Neural cell (in vitro differentiated cells): ENCODE measurements around the gene UBASH3B. TPM values are rescaled to one million over a fixed set of nuclear protein-coding genes. Genes with fewer than 3 reads are reported as not detected.

Experiments used
- H2AFZ ChIP-seq: fragments of 200-600, 300-800 bp; sonication (generic), shearing (Covaris generic); 2 replicates; pipeline ENCODE4 v1.6.0; 2014; ENCODE audit warnings: low read depth, mild to moderate bottlenecking, antibody characterized with exemption, low read length, moderate library complexity
- H3F3A ChIP-seq: fragments of 200-600 bp; shearing (Covaris generic); 2 replicates; pipeline ENCODE4 v1.6.1; 2016; ENCODE audit warnings: mild to moderate bottlenecking, moderate library complexity, mixed read lengths, antibody characterized with exemption, low read length; ENCODE audit not compliant: insufficient read depth, poor library complexity, severe bottlenecking
- H3K27ac ChIP-seq: fragments of 200-600, 300-800 bp; sonication (generic), shearing (Covaris generic); 2 replicates; pipeline ENCODE4 v1.5.1; 2014; ENCODE audit warnings: mild to moderate bottlenecking, low read length, moderate library complexity
- H3K27me3 ChIP-seq: fragments of 300-800, 200-600 bp; sonication (generic), shearing (Covaris generic); 2 replicates; pipeline ENCODE4 v1.6.0; 2014; ENCODE audit warnings: mild to moderate bottlenecking, low read depth, low read length, moderate library complexity; ENCODE audit not compliant: insufficient read depth
- H3K36me3 ChIP-seq: fragments of 300-800, 200-600 bp; sonication (generic), shearing (Covaris generic); 2 replicates; pipeline ENCODE4 v1.5.1; 2014; ENCODE audit warnings: mild to moderate bottlenecking, antibody characterized with exemption, low read length, moderate library complexity; ENCODE audit not compliant: insufficient read depth
- H3K4me2 ChIP-seq: fragments of 300-800, 200-600 bp; sonication (generic), shearing (Covaris generic); 2 replicates; pipeline ENCODE4 v1.6.0; 2014; ENCODE audit warnings: mild to moderate bottlenecking, low read length
- H3K4me3 ChIP-seq: fragments of 300-800, 200-600 bp; sonication (generic), shearing (Covaris generic); 2 replicates; pipeline ENCODE4 v1.5.1; 2014; ENCODE audit warnings: mild to moderate bottlenecking, low read length, moderate library complexity
- H3K79me2 ChIP-seq: fragments of 200-600 bp; shearing (Covaris generic); replicated peaks from 2 replicates; pipeline ENCODE4 v1.6.0; 2014; ENCODE audit warnings: mild to moderate bottlenecking, low read length, moderate library complexity; ENCODE audit not compliant: insufficient read depth
- H3K9ac ChIP-seq: fragments of 300-800, 200-600 bp; sonication (generic), shearing (Covaris generic); 2 replicates; pipeline ENCODE4 v1.6.1; 2016; ENCODE audit warnings: mild to moderate bottlenecking, low read length, mixed read lengths
- H3K9me2 ChIP-seq: fragments of 200-600 bp; shearing (Covaris generic); 2 replicates; pipeline ENCODE4 v1.6.1; 2016; ENCODE audit warnings: mild to moderate bottlenecking, low read length, mixed read lengths; ENCODE audit not compliant: insufficient read depth
- H3K9me3 ChIP-seq: fragments of 200-600, 300-800 bp; sonication (generic), shearing (Covaris generic); 2 replicates; pipeline ENCODE4 v1.6.1; 2016; ENCODE audit warnings: mild to moderate bottlenecking, mixed run types, low read length, moderate library complexity, mixed read lengths
- H4K20me1 ChIP-seq: fragments of 200-600 bp; shearing (Covaris generic); 2 replicates; pipeline ENCODE4 v1.6.1; 2016; ENCODE audit warnings: mild to moderate bottlenecking, mixed run types; ENCODE audit not compliant: insufficient read depth
- EP300 ChIP-seq: fragments of 450-650 bp; conservative IDR thresholded peaks from 2 replicates; pipeline ENCODE4 v1.6.1; 2014; ENCODE audit warnings: antibody characterized with exemption, mild to moderate bottlenecking, moderate library complexity; ENCODE audit not compliant: poor library complexity, severe bottlenecking
- EZH2 ChIP-seq: fragments of 200-600, 300-800 bp; shearing (Covaris generic), sonication (generic); IDR thresholded peaks from 2 replicates; pipeline ENCODE4 v1.6.1; 2014; ENCODE audit warnings: antibody characterized with exemption, low read length, borderline replicate concordance, mild to moderate bottlenecking; ENCODE audit not compliant: insufficient read depth, poor library complexity, severe bottlenecking
- MXI1 ChIP-seq: fragments of 450-650 bp; conservative IDR thresholded peaks from 2 replicates; pipeline ENCODE4 v1.6.1; 2014; ENCODE audit warnings: antibody characterized with exemption, mild to moderate bottlenecking; ENCODE audit not compliant: poor library complexity, severe bottlenecking
- POLR2AphosphoS5 ChIP-seq: IDR thresholded peaks from 2 replicates; pipeline ENCODE4 v1.6.1; 2012
- RAD21 ChIP-seq: fragments of 450-650 bp; conservative IDR thresholded peaks from 2 replicates; pipeline ENCODE4 v1.6.1; 2014; ENCODE audit warnings: antibody characterized with exemption, mild to moderate bottlenecking, moderate library complexity
- SMC3 ChIP-seq: fragments of 450-650 bp; conservative IDR thresholded peaks from 2 replicates; pipeline ENCODE4 v1.6.1; 2014; ENCODE audit warnings: antibody characterized with exemption, mild to moderate bottlenecking, moderate library complexity; ENCODE audit not compliant: poor library complexity
- TAF1 ChIP-seq: IDR thresholded peaks from 2 replicates; pipeline ENCODE4 v1.6.1; 2012; ENCODE audit warnings: low read depth
- polyA plus RNA-seq: library from polyadenylated mRNA; depleted of rRNA; stranded (reverse); fragments of >200 nt; gene quantifications from 2 replicates; pipeline ENCODE4 v1.2.3, GENCODE V29; 2014
- TF ChIP-seq, protein P1 (sequence below): fragments of 450-650 bp; IDR thresholded peaks from 2 replicates; pipeline ENCODE4 v1.5.1; 2014; ENCODE audit warnings: antibody characterized with exemption, mild to moderate bottlenecking, moderate library complexity; ENCODE audit not compliant: poor library complexity, severe bottlenecking
- TF ChIP-seq, protein P2 (sequence below): IDR thresholded peaks from 2 replicates; pipeline ENCODE4 v1.6.1; 2012; ENCODE audit warnings: borderline replicate concordance

Gene UBASH3B
- polyA plus RNA-seq, 1 donor from 2014 or later, result 4.2 TPM

DNA sequence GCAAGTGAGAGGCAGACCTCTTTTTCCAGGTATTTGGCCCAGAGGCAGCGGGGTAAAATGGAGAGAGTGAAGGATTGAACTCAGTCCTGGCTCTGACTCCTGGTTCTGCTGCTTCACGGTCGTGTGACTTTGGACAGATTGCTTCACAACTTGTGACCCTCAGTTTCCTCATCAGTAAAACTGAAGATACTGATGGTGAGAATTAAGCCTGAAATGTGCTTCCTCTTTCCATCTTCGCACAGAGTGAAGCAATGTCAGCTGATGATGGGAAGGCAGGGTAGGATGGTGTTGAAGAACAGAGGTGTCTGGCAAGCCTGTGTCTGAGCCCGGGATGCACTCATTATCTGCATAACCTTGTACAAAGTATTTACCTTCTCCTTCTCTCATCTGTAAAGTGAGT is 59.0 kb downstream of the UBASH3B start:
- Histone ChIP-seq H3K27me3 (no peaks in the 10 kb centered on the region), H3K9me3 (no peaks in the 10 kb centered on the region), H3K36me3 (no peaks in the 10 kb centered on the region), H3K9ac (no peak overlapping the region), H3K9me2 (no peaks in the 10 kb centered on the region), H3K4me3 (no peak overlapping the region), H2AFZ (no peak overlapping the region), H3K4me2 (no peak overlapping the region), H3F3A (no peaks in the 10 kb centered on the region), H4K20me1 (no peaks in the 10 kb centered on the region), H3K79me2 (no peaks in the 10 kb centered on the region), H3K27ac (no peak overlapping the region)
- no peak for TF ChIP-seq EZH2
- TF ChIP-seq, protein P1, sequence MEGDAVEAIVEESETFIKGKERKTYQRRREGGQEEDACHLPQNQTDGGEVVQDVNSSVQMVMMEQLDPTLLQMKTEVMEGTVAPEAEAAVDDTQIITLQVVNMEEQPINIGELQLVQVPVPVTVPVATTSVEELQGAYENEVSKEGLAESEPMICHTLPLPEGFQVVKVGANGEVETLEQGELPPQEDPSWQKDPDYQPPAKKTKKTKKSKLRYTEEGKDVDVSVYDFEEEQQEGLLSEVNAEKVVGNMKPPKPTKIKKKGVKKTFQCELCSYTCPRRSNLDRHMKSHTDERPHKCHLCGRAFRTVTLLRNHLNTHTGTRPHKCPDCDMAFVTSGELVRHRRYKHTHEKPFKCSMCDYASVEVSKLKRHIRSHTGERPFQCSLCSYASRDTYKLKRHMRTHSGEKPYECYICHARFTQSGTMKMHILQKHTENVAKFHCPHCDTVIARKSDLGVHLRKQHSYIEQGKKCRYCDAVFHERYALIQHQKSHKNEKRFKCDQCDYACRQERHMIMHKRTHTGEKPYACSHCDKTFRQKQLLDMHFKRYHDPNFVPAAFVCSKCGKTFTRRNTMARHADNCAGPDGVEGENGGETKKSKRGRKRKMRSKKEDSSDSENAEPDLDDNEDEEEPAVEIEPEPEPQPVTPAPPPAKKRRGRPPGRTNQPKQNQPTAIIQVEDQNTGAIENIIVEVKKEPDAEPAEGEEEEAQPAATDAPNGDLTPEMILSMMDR, result no peak
- TF ChIP-seq SMC3, result no peak
- no peak for TF ChIP-seq TAF1
- TF ChIP-seq, protein P2, sequence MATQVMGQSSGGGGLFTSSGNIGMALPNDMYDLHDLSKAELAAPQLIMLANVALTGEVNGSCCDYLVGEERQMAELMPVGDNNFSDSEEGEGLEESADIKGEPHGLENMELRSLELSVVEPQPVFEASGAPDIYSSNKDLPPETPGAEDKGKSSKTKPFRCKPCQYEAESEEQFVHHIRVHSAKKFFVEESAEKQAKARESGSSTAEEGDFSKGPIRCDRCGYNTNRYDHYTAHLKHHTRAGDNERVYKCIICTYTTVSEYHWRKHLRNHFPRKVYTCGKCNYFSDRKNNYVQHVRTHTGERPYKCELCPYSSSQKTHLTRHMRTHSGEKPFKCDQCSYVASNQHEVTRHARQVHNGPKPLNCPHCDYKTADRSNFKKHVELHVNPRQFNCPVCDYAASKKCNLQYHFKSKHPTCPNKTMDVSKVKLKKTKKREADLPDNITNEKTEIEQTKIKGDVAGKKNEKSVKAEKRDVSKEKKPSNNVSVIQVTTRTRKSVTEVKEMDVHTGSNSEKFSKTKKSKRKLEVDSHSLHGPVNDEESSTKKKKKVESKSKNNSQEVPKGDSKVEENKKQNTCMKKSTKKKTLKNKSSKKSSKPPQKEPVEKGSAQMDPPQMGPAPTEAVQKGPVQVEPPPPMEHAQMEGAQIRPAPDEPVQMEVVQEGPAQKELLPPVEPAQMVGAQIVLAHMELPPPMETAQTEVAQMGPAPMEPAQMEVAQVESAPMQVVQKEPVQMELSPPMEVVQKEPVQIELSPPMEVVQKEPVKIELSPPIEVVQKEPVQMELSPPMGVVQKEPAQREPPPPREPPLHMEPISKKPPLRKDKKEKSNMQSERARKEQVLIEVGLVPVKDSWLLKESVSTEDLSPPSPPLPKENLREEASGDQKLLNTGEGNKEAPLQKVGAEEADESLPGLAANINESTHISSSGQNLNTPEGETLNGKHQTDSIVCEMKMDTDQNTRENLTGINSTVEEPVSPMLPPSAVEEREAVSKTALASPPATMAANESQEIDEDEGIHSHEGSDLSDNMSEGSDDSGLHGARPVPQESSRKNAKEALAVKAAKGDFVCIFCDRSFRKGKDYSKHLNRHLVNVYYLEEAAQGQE, result no peak
- no peak for TF ChIP-seq RAD21
- no peak for TF ChIP-seq EP300
- no peak for TF ChIP-seq POLR2AphosphoS5
- TF ChIP-seq MXI1, result no peak

DNA sequence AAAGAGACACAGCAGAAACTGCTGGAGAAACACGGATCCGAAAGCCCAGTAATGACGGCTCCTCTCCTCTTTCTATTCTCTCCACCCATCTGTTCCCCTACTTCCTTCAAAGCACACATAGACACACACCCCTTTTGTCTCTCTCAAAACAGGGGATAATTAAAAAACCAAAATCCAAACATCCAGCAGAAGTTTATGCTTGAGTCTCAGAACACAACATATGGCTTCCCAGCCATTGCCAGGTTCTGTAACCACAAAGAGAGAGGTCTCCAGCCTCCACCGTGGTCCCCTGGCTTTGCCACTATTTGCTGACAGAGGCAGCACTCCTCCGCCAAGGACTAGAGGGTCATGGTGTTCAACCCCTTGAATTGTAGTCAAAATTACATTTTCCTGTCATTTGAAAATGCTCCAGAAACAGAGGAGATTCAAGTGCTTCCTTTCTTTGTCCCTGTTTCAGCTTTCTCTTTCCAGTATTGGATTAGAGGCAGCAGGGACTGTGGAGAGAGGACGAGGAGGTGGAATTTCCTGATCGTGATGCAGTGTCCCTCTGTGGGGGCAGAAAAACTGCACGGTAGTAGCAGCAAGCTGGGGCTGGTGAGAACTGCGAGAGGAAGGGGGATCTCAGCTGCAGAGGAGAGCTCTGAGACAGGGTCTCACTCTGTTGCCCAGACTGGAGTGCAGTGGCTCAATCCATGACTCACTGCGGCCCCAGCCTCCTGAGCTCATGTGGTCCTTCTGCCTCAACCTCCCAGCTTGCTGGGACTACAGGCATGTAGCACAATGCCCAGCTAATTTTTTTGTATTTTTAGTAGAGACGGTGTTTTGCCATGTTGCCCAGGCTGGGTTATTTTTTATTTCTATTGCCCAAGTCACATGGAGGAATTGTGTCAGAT is 60.3 kb downstream of the UBASH3B start:
- no peak overlapping the region for H3K4me2 ChIP-seq
- no peaks in the 10 kb centered on the region for H3K27me3 ChIP-seq
- no peaks in the 10 kb centered on the region for H3F3A ChIP-seq
- no peak overlapping the region for H3K27ac ChIP-seq
- no peak overlapping the region for H2AFZ ChIP-seq
- no peaks in the 10 kb centered on the region for H3K79me2 ChIP-seq
- no peaks in the 10 kb centered on the region for H3K9me2 ChIP-seq
- H3K36me3 ChIP-seq, result no peaks in the 10 kb centered on the region
- H3K4me3 ChIP-seq, result no peak overlapping the region
- H4K20me1 ChIP-seq, result no peaks in the 10 kb centered on the region
- no peak overlapping the region for H3K9ac ChIP-seq
- no peak for TF ChIP-seq EP300
- TF ChIP-seq SMC3, result no peak
- TF ChIP-seq EZH2, result no peak
- TF ChIP-seq TAF1, result no peak
- TF ChIP-seq, protein P1, result no peak
- no peak for TF ChIP-seq MXI1
- H3K9me3 ChIP-seq, result no peaks in the 10 kb centered on the region
